ENCODE results near the gene C6orf47. TPM values are rescaled to one million over a fixed set of nuclear protein-coding genes. Genes with fewer than 3 reads are reported as not detected.
A peak's percentile ranks its signal among the peaks of the same experiment; 100 is the strongest.

Gene C6orf47
- total RNA-seq, 1 experiment from 2014 or later = 19.4 TPM

DNA sequence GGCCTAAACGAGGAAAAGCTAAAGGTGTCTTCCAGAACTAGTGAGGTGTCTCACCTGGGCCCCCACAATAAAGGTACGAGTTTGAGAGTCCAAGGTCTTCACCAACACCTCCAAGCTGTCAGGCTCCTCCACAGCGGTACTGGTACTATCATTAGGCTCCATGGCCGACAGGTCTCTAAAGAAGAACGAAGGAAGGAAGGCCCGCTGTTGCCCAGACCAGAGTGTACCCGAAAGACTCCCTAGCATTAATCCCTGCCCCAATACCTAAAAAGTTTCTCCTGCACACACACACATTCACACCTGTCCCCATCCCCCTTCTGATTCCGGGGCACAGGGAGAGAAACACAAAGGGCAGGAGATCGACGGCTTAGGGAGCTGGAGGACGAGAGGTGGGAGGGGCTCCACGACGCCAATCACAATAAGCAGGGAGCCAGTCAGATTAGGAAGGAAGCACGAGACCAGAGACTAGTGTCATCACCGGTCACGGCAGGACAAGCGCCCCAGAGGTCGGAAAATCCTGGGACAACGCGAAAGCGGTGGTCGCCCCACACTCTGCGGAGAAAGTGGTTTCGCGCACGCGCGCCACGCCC lies 8.9 kb downstream of the C6orf47 start:
- TF ChIP-seq, protein P1, sequence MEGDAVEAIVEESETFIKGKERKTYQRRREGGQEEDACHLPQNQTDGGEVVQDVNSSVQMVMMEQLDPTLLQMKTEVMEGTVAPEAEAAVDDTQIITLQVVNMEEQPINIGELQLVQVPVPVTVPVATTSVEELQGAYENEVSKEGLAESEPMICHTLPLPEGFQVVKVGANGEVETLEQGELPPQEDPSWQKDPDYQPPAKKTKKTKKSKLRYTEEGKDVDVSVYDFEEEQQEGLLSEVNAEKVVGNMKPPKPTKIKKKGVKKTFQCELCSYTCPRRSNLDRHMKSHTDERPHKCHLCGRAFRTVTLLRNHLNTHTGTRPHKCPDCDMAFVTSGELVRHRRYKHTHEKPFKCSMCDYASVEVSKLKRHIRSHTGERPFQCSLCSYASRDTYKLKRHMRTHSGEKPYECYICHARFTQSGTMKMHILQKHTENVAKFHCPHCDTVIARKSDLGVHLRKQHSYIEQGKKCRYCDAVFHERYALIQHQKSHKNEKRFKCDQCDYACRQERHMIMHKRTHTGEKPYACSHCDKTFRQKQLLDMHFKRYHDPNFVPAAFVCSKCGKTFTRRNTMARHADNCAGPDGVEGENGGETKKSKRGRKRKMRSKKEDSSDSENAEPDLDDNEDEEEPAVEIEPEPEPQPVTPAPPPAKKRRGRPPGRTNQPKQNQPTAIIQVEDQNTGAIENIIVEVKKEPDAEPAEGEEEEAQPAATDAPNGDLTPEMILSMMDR (IDR thresholded peaks at IDR 0.05; ENCODE audit: insufficient read depth in 1 of 2, low read depth in 1 of 2, low read length in 1 of 2, severe bottlenecking in 1 of 2, unreplicated experiment in 1 of 2) = no peak
- CTCF ChIA-PET = interaction anchor here (0.6 to 1.5 kb wide), 4 partner anchors 9 to 211 kb away, joined by 3 to 6 read pairs (median 4); partner anchors contain the start of genes C6orf47, GPANK1 and NEU1
- peaks cover 72% of the 10 kb centered on the region for H3K36me3 Mint-ChIP-seq (ENCODE audit: insufficient read depth, unreplicated experiment)
- TSS peak; percentile 55 for BruUV-seq (replicated peaks)
- Histone ChIP-seq H3K4me1 (peaks cover 36% of the 10 kb centered on the region), H3K36me3 (ENCODE audit: control insufficient read depth, insufficient read depth, low read length) (peaks cover 6% of the 10 kb centered on the region), H3K4me3 (ENCODE audit: low read depth, low read length) (peak overlapping the region; percentile 97), H3K27me3 (replicated peaks; ENCODE audit: control insufficient read depth, insufficient read depth, low read length) (no peaks in the 10 kb centered on the region), H3K9me3 (no peaks in the 10 kb centered on the region)
- H3K27me3 Mint-ChIP-seq (ENCODE audit: insufficient read depth, unreplicated experiment) = no peaks in the 10 kb centered on the region
- no peaks in the 10 kb centered on the region for H3K9me3 Mint-ChIP-seq (ENCODE audit: unreplicated experiment)
- DNase-seq = peak; percentile 82 to 83
- H3K4me1 Mint-ChIP-seq (ENCODE audit: low read depth, unreplicated experiment) = peaks cover 17% of the 10 kb centered on the region
- peak overlapping the region; percentile 99 for H3K27ac Mint-ChIP-seq (ENCODE audit: unreplicated experiment)
- POLR2A ChIA-PET = interaction anchor here (0.9 to 1.8 kb wide), 7 partner anchors 9 to 211 kb away, joined by 3 to 17 read pairs (median 8); partner anchors contain the start of genes C6orf47, GPANK1, LSM2 and NEU1
- intact Hi-C loops (cut with micrococcal nuclease; ENCODE audit: unreplicated experiment) = loop anchor here (1.0 to 2.0 kb wide), 3 partner anchors 9 to 31 kb away; partner anchors contain the start of genes C6orf47 and PRRC2A
- peak overlapping the region; percentile 98 for H3K4me3 Mint-ChIP-seq (ENCODE audit: unreplicated experiment)

- no peaks in the 10 kb centered on the region for H3K9me3 Mint-ChIP-seq (ENCODE audit: unreplicated experiment)
- TF ChIP-seq, protein P1 (IDR thresholded peaks at IDR 0.05; ENCODE audit: insufficient read depth in 1 of 2, low read depth in 1 of 2, low read length in 1 of 2, severe bottlenecking in 1 of 2, unreplicated experiment in 1 of 2) = no peak
- H3K27me3 ChIP-seq (replicated peaks; ENCODE audit: control insufficient read depth, insufficient read depth, low read length) = no peaks in the 10 kb centered on the region
- no TSS peak for BruUV-seq (replicated peaks)
- no peaks in the 10 kb centered on the region for H3K4me1 ChIP-seq
- ChIA-PET POLR2A (interaction anchor here (0.6 kb wide), 1 partner anchor 217 kb away, joined by 3 read pairs; the partner anchor contains the start of gene NEU1), CTCF (interaction anchor here (1.1 kb wide), 1 partner anchor 46 kb away, joined by 4 read pairs; no protein-coding TSS in a partner anchor)
- peaks cover 11% of the 10 kb centered on the region for H3K36me3 ChIP-seq (ENCODE audit: control insufficient read depth, insufficient read depth, low read length)
- no peaks in the 10 kb centered on the region for H3K27me3 Mint-ChIP-seq (ENCODE audit: insufficient read depth, unreplicated experiment)
- peaks cover 75% of the 10 kb centered on the region for H3K36me3 Mint-ChIP-seq (ENCODE audit: insufficient read depth, unreplicated experiment)
- H3K4me1 Mint-ChIP-seq (ENCODE audit: low read depth, unreplicated experiment) = no peaks in the 10 kb centered on the region
- no peak overlapping the region for H3K4me3 Mint-ChIP-seq (ENCODE audit: unreplicated experiment)
- H3K4me3 ChIP-seq (ENCODE audit: low read depth, low read length) = no peak overlapping the region
- intact Hi-C loops (cut with micrococcal nuclease; ENCODE audit: unreplicated experiment) = no loop called here
- no peak overlapping the region for H3K27ac Mint-ChIP-seq (ENCODE audit: unreplicated experiment)
- no peaks in the 10 kb centered on the region for H3K9me3 ChIP-seq
- DNase-seq = no peak
Observed at GRCh38 chr6:31645325-31645724, 15.3 kb downstream of the C6orf47 start.

DNA sequence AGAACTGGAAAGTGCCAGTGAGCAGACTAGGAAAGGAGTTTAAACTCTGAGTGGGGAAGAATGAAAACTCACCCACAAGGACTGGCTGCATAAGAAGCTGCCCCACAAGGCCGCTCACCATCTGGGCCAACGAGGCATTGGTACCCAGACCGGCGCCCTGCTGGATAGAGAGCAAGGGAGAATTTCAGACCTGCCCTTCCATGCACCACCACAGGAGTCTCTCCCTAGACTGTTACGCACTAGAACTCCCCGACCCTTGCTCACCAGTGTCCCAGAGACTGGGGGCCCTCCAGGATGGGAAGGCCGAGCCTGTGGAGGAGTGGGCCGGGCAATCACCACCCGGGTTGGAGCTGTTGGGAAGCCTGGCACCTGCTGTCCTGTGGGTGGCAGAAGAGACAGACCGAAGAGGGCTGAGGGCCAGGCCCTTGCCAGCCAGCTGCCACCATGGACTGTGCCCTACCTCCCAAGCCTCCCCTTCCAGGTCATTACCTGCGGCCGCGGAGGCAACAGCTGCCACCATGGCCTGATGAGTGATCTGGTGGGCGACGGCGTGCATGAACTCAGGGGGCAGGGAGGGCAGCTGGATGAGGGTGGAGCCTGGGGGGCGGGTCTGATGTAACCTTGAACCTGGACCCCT lies 16.6 kb downstream of the C6orf47 start:
- Mint-ChIP-seq H3K36me3 (ENCODE audit: insufficient read depth, unreplicated experiment) (peaks cover 75% of the 10 kb centered on the region), H3K4me3 (ENCODE audit: unreplicated experiment) (no peak overlapping the region), H3K27me3 (ENCODE audit: insufficient read depth, unreplicated experiment) (no peaks in the 10 kb centered on the region), H3K9me3 (ENCODE audit: unreplicated experiment) (no peaks in the 10 kb centered on the region), H3K27ac (ENCODE audit: unreplicated experiment) (no peak overlapping the region), H3K4me1 (ENCODE audit: low read depth, unreplicated experiment) (no peaks in the 10 kb centered on the region)
- no peak for DNase-seq
- H3K4me3 ChIP-seq (ENCODE audit: low read depth, low read length) = no peak overlapping the region
- H3K27me3 ChIP-seq (replicated peaks; ENCODE audit: control insufficient read depth, insufficient read depth, low read length) = no peaks in the 10 kb centered on the region
- ChIA-PET CTCF (no interaction called here), POLR2A (interaction anchor here (1.0 kb wide), 1 partner anchor 12 kb away, joined by 3 read pairs; the partner anchor contains the start of gene APOM)
- H3K9me3 ChIP-seq = no peaks in the 10 kb centered on the region
- intact Hi-C loops (cut with micrococcal nuclease; ENCODE audit: unreplicated experiment) = no loop called here
- TF ChIP-seq, protein P1 (IDR thresholded peaks at IDR 0.05; ENCODE audit: insufficient read depth in 1 of 2, low read depth in 1 of 2, low read length in 1 of 2, severe bottlenecking in 1 of 2, unreplicated experiment in 1 of 2) = no peak
- H3K36me3 ChIP-seq (ENCODE audit: control insufficient read depth, insufficient read depth, low read length) = peaks cover 13% of the 10 kb centered on the region
- BruUV-seq (replicated peaks) = no TSS peak
- no peaks in the 10 kb centered on the region for H3K4me1 ChIP-seq

Data from Caco-2 (cell line).